Spleen (tissue), 11 donors: ENCODE data around the gene PSMB8. TPM values are rescaled to one million over a fixed set of nuclear protein-coding genes. Genes with fewer than 3 reads are reported as not detected.
"Not testable (repeated sequence)": the region's sequence is repeated elsewhere in the genome, so short reads cannot be mapped to it uniquely, and the experiment has no call there.

Experiments used
- DNase-seq: peaks from one replicate; pipeline ENCODE4 v3.0.0-alpha.2; 2020
- H3K27ac ChIP-seq, 8 donors: fragments of 200-600 bp; sonication (generic) in 7 of 8; 1 replicate in 4 of 8; 2 replicates in 4 of 8; pipeline versions ENCODE4 v1.5.0 to v1.8.0; 2016 to 2021; ENCODE audit warnings: inconsistent platforms in 4 of 8, mild to moderate bottlenecking in 4 of 8, moderate library complexity in 1 of 8
- H3K27me3 ChIP-seq, 7 donors: fragments of 200-600 bp; sonication (generic) in 6 of 7; replicated peaks in 1 of 7; 1 replicate in 4 of 7; 2 replicates in 3 of 7; pipeline versions ENCODE4 v1.5.0 to v1.8.0; 2016 to 2021; ENCODE audit warnings: inconsistent platforms in 3 of 7, mild to moderate bottlenecking in 1 of 7
- H3K36me3 ChIP-seq, 6 donors: fragments of 200-600 bp; sonication (generic) in 5 of 6; 1 replicate in 4 of 6; 2 replicates in 2 of 6; pipeline versions ENCODE4 v1.5.0 to v1.8.0; 2016 to 2021; ENCODE audit warnings: inconsistent platforms in 2 of 6
- H3K4me1 ChIP-seq, 6 donors: fragments of 200-600 bp; sonication (generic) in 5 of 6; 1 replicate in 3 of 6; 2 replicates in 3 of 6; pipeline versions ENCODE4 v1.5.0 to v1.8.0; 2016 to 2021; ENCODE audit warnings: inconsistent platforms in 3 of 6
- H3K4me3 ChIP-seq, 8 donors: fragments of 200-600 bp; sonication (generic) in 7 of 8; 1 replicate in 4 of 8; 2 replicates in 4 of 8; pipeline versions ENCODE4 v1.5.0 to v1.8.0; 2016 to 2021; ENCODE audit warnings: inconsistent platforms in 4 of 8, mild to moderate bottlenecking in 4 of 8, moderate library complexity in 2 of 8
- H3K9me3 ChIP-seq, 8 donors: fragments of 200-600 bp; sonication (generic) in 7 of 8; 1 replicate in 4 of 8; 2 replicates in 4 of 8; pipeline versions ENCODE4 v1.5.0 to v1.8.0; 2016 to 2021; ENCODE audit warnings: inconsistent platforms in 4 of 8
- POLR2A ChIP-seq, 3 donors: fragments of 450-650 bp; IDR thresholded peaks; one replicate each; pipeline ENCODE4 v1.5.1; 2017; ENCODE audit warnings: antibody characterized with exemption in 3 of 3, mild to moderate bottlenecking in 1 of 3
- POLR2AphosphoS5 ChIP-seq, 3 donors: sonication (generic); formaldehyde crosslinking; IDR thresholded peaks; one replicate each; pipeline ENCODE4 v1.5.1; 2017; ENCODE audit warnings: antibody characterized with exemption in 3 of 3
- WGBS, 5 donors: extraction: QIAGEN DNeasy Blood & Tissue Kit in 3 of 5; methylation state at CpG; one replicate each; pipeline versions ENCODE4 v1.1.5 to v1.1.7; 2013 to 2018; 5-methylcytosine and 5-hydroxymethylcytosine counted together
- intact Hi-C: fragments of 100-400 bp; cut with DNase I; formaldehyde crosslinking; loops from one replicate; pipeline ENCODE4 v1.15.0; 2023; ENCODE audit warnings: low total_unique reads
- polyA plus RNA-seq, 3 donors: library from polyadenylated mRNA; stranded (reverse); fragments of 200-250 nt; gene quantifications; one replicate each; pipeline ENCODE4 v1.2.1, GENCODE V29; 2013
- total RNA-seq, 7 donors: library from RNA; depleted of rRNA in 3 of 7; stranded (reverse); fragments of >200 nt in 3 of 7; fragmentation: NEBNext Ultra II Directional in 4 of 7; extraction: Animal tissue kit (Norgen Biotek cat#: 25700) in 4 of 7; gene quantifications; one replicate each; pipeline versions ENCODE4 v1.1.0 to v1.2.1, GENCODE V29; 2016 to 2021
- TF ChIP-seq, protein P1 (sequence below), 11 experiments: fragments of 200-600 bp in 7 of 11; fragments of 450-650 bp in 4 of 11; sonication (generic) in 4 of 11; IDR thresholded peaks in 8 of 11; conservative IDR thresholded peaks in 3 of 11; 1 replicate in 7 of 11; 2 replicates in 4 of 11; pipeline versions ENCODE4 v1.4.0 to v1.8.0; 2016 to 2021; ENCODE audit warnings: antibody characterized with exemption in 11 of 11, inconsistent platforms in 4 of 11, mild to moderate bottlenecking in 1 of 11
- donor health status: healthy with polysubstance abuse.
- donor health status: DM: no; HTN: no; CAD: no; lungs with moderate emphysema.
- donor health status: DM: no; HTN: no; CAD: no.
- donor health status: Bipolar disorder and iron deficiency.
- donor health status: healthy.
- donor health status: DM: no; HTN: no; CAD: no.
- donor health status: DM: yes; HTN: yes; CAD: no.

Gene PSMB8
- total and polyA plus RNA-seq, 10 donors = 109 to 288 (median 155) TPM

DNA sequence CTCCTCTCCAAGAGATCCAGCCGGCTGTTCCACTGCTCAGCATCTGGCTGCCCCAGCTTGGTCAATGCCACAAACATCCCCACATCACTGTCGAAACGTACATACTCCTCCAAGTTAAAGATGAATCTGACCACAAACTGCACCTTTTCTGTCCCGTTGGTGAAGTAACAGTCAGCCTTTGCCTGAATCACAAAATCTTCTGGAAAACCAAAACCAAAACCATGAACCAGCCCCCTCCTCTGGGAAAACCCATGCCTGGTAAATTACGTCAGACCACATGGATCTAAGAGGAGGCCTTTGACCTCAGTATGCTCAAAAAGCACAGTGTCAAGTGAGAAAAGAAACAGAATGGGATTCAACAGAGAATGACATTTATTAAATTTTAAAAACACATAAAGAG lies 28.7 kb downstream of the PSMB8 start:
- H3K4me3 ChIP-seq = peak overlapping the region; percentile 5 to 71 (median 28)

GRCh38 chr6:32814145-32814544 lies 29.7 kb downstream of the PSMB8 start:
- peak overlapping the region in 7 of 8 donors; percentile 17 to 94 (median 85) for H3K27ac ChIP-seq
- peaks cover 0 to 26% (median 4%) of the 10 kb centered on the region in 6 donors for H3K36me3 ChIP-seq
- no peaks in the 10 kb centered on the region for H3K27me3 ChIP-seq
- 70 to 91% (median 85%) methylated on average over 2 of the region's 2 CpGs for WGBS, 5 donors
- no peak for DNase-seq
- peaks cover 0 to 59% (median 14%) of the 10 kb centered on the region in 6 donors for H3K4me1 ChIP-seq
- intact Hi-C loops = no loop called here
- no peak for TF ChIP-seq POLR2A (IDR thresholded peaks at IDR 0.05)
- no peak for TF ChIP-seq POLR2AphosphoS5 (IDR thresholded peaks at IDR 0.05)
- TF ChIP-seq, protein P1, sequence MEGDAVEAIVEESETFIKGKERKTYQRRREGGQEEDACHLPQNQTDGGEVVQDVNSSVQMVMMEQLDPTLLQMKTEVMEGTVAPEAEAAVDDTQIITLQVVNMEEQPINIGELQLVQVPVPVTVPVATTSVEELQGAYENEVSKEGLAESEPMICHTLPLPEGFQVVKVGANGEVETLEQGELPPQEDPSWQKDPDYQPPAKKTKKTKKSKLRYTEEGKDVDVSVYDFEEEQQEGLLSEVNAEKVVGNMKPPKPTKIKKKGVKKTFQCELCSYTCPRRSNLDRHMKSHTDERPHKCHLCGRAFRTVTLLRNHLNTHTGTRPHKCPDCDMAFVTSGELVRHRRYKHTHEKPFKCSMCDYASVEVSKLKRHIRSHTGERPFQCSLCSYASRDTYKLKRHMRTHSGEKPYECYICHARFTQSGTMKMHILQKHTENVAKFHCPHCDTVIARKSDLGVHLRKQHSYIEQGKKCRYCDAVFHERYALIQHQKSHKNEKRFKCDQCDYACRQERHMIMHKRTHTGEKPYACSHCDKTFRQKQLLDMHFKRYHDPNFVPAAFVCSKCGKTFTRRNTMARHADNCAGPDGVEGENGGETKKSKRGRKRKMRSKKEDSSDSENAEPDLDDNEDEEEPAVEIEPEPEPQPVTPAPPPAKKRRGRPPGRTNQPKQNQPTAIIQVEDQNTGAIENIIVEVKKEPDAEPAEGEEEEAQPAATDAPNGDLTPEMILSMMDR (IDR thresholded peaks at IDR 0.05 in 8 of 11, conservative IDR thresholded peaks at IDR 0.05 in 3 of 11) = no peak
- no peaks in the 10 kb centered on the region for H3K9me3 ChIP-seq
- peak overlapping the region in 1 of 8 donors; percentile 71 for H3K4me3 ChIP-seq

More for the DNA sequence above, 28.7 kb downstream of the PSMB8 start:
- TF ChIP-seq, protein P1 (IDR thresholded peaks at IDR 0.05 in 8 of 11, conservative IDR thresholded peaks at IDR 0.05 in 3 of 11) = no peak
- TF ChIP-seq POLR2AphosphoS5 (IDR thresholded peaks at IDR 0.05) = no peak
- TF ChIP-seq POLR2A (IDR thresholded peaks at IDR 0.05) = no peak
- Histone ChIP-seq H3K27ac (peak overlapping the region; percentile 0 to 94 (median 84)), H3K4me1 (peaks cover 0 to 64% (median 14%) of the 10 kb centered on the region in 6 donors), H3K27me3 (no peaks in the 10 kb centered on the region), H3K36me3 (peaks cover 0 to 26% (median 4%) of the 10 kb centered on the region in 6 donors), H3K9me3 (no peaks in the 10 kb centered on the region)
- intact Hi-C loops = no loop called here
- no peak for DNase-seq
- WGBS, 5 donors = 54 to 64% (median 58%) methylated on average over 5 of the region's 5 CpGs

GRCh38 chr6:32809171-32809570 lies 34.7 kb downstream of the PSMB8 start:
- WGBS, 5 donors = 0 to 63% (median 31%) methylated on average over 1 of the region's 1 CpG
- Histone ChIP-seq H3K36me3 (peaks cover 0 to 37% (median 3%) of the 10 kb centered on the region in 6 donors), H3K9me3 (no peaks in the 10 kb centered on the region), H3K27ac (no peak overlapping the region), H3K27me3 (peaks cover 0 to 4% (median 0%) of the 10 kb centered on the region in 7 donors), H3K4me3 (no peak overlapping the region), H3K4me1 (peaks cover 0 to 20% (median 4%) of the 10 kb centered on the region in 6 donors)
- intact Hi-C loops = no loop called here
- no peak for DNase-seq
- no peak for TF ChIP-seq POLR2AphosphoS5 (IDR thresholded peaks at IDR 0.05)
- TF ChIP-seq, protein P1 (IDR thresholded peaks at IDR 0.05 in 8 of 11, conservative IDR thresholded peaks at IDR 0.05 in 3 of 11) = no peak
- TF ChIP-seq POLR2A (IDR thresholded peaks at IDR 0.05) = no peak

DNA sequence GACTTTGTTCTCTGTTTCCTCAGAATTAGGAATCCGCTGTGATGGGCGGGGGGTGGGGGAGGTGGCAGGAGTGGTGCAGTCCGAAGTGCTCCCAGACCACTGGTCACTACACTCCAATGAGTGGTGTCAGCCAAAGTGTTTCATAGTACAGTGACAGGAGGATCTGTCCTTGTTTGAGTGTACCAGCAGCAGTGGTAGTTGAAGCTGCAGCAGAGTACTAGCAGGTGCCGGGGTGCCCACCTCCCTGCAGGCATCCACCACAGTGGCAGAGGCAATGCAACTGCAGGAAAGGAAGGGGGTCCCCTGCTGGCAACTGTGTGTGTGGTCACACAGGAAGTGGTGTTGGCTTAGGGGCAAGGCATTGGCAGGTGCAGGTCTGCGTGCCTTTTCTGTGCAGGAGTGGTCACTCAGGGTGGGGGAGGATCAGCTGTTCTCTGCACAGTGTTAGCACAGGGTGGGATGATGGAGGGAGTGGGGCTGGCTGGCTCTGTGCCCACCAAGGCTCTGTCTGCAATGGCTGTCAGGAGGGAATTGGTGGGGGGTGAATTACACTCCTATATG lies 36.7 kb downstream of the PSMB8 start:
- Histone ChIP-seq H3K27me3 (peaks cover 0 to 4% (median 0%) of the 10 kb centered on the region in 7 donors), H3K4me1 (no peaks in the 10 kb centered on the region), H3K9me3 (no peaks in the 10 kb centered on the region), H3K36me3 (peaks cover 0 to 16% (median 0%) of the 10 kb centered on the region in 6 donors), H3K27ac (peak overlapping the region in 1 of 8 donors; percentile 46), H3K4me3 (no peak overlapping the region)
- no peak for DNase-seq
- intact Hi-C loops = no loop called here
- WGBS, 5 donors = 72 to 79% (median 78%) methylated on average over 5 of the region's 5 CpGs
- TF ChIP-seq, protein P1 (IDR thresholded peaks at IDR 0.05 in 8 of 11, conservative IDR thresholded peaks at IDR 0.05 in 3 of 11) = no peak
- TF ChIP-seq POLR2AphosphoS5 (IDR thresholded peaks at IDR 0.05) (peak in 1 of 3 donors; percentile 15), POLR2A (IDR thresholded peaks at IDR 0.05) (no peak)

- H3K4me3 ChIP-seq, H3K9me3 ChIP-seq, H3K27me3 ChIP-seq, H3K27ac ChIP-seq, H3K4me1 ChIP-seq, DNase-seq, intact Hi-C loops: not testable (repeated sequence)
- peaks cover 0 to 15% (median 0%) of the 10 kb centered on the region in 6 donors for H3K36me3 ChIP-seq
These were observed 38.4 kb downstream of the PSMB8 start for GRCh38 chr6:32805404-32805803.
